Vagina (tissue), 2 donors: ENCODE measurements around the gene DEFB116. TPM values are rescaled to one million over a fixed set of nuclear protein-coding genes. Genes with fewer than 3 reads are reported as not detected.
"Not testable (repeated sequence)": the region's sequence is repeated elsewhere in the genome, so short reads cannot be mapped to it uniquely, and the experiment has no call there.

Experiments used
- DNase-seq, 2 donors: peaks; one replicate each; pipeline ENCODE4 v3.0.0-alpha.2; 2017; ENCODE audit errors: extremely low spot score in 2 of 2
- H3K27ac ChIP-seq: fragments of 200-600 bp; sonication (generic); one replicate; pipeline ENCODE4 v1.5.1; 2019
- H3K27me3 ChIP-seq: fragments of 200-600 bp; sonication (generic); one replicate; pipeline ENCODE4 v1.5.1; 2019
- H3K36me3 ChIP-seq, 2 donors: fragments of 200-600 bp; sonication (generic); one replicate each; pipeline ENCODE4 v1.5.1; 2017 to 2019
- H3K4me1 ChIP-seq: fragments of 200-600 bp; sonication (generic); one replicate; pipeline ENCODE4 v1.5.1; 2019
- H3K4me3 ChIP-seq, 2 donors: fragments of 200-600 bp; sonication (generic); 1 replicate in 1 of 2; 2 replicates in 1 of 2; pipeline ENCODE4 v1.5.1; 2016 to 2019
- H3K9me3 ChIP-seq: fragments of 200-600 bp; sonication (generic); one replicate; pipeline ENCODE4 v1.5.1; 2019
- CTCF ChIP-seq, 3 experiments: fragments of 450-650 bp in 2 of 3; fragments of 200-600 bp in 1 of 3; sonication (generic) in 1 of 3; IDR thresholded peaks; one replicate each; pipeline ENCODE4 v1.5.1; 2017 to 2019; ENCODE audit warnings: antibody characterized with exemption in 3 of 3, mild to moderate bottlenecking in 2 of 3, moderate library complexity in 2 of 3
- POLR2A ChIP-seq, 2 donors: fragments of 450-650 bp; IDR thresholded peaks; one replicate each; pipeline ENCODE4 v1.6.1; 2017; ENCODE audit warnings: antibody characterized with exemption in 2 of 2, mild to moderate bottlenecking in 2 of 2, moderate library complexity in 2 of 2
- POLR2AphosphoS5 ChIP-seq, 2 donors: sonication (generic); formaldehyde crosslinking; IDR thresholded peaks; one replicate each; pipeline ENCODE4 v1.9.0; 2017; ENCODE audit warnings: antibody characterized with exemption in 2 of 2, mild to moderate bottlenecking in 2 of 2, low read depth in 1 of 2; ENCODE audit not compliant: insufficient read depth in 1 of 2
- intact Hi-C: fragments of 100-400 bp; cut with DNase I; formaldehyde crosslinking; loops from one replicate; pipeline ENCODE4 v1.15.1; 2023
- total RNA-seq: library from RNA; depleted of rRNA; stranded (reverse); fragments of >200 nt; gene quantifications from one replicate; pipeline ENCODE4 v1.2.3, GENCODE V29; 2016

DEFB116 gene
- total RNA-seq = not detected

GRCh38 chr20:31308535-31309162, at the start of gene DEFB116:
Gene DEFB116 (minus strand): TSS chr20:31308585. CDS start chr20:31308585, 0 bp downstream.
- H3K4me3 ChIP-seq = no peak within 1 kb of the TSS
- H3K27ac ChIP-seq = no peak within 1 kb of the TSS
- no peaks in the 10 kb centered on the region for H3K9me3 ChIP-seq
- no peaks in the 10 kb centered on the region for H3K4me1 ChIP-seq
- no peaks in the 10 kb centered on the region for H3K27me3 ChIP-seq
- no peaks in the 10 kb centered on the region for H3K36me3 ChIP-seq
- intact Hi-C loops = no loop called here
- TF ChIP-seq POLR2AphosphoS5 (IDR thresholded peaks at IDR 0.05; ENCODE audit: insufficient read depth in 1 of 2, low read depth in 1 of 2) (no peak), CTCF (IDR thresholded peaks at IDR 0.05) (no peak), POLR2A (IDR thresholded peaks at IDR 0.05) (no peak)
- no peak for DNase-seq

GRCh38 chr20:31355981-31356380, 47.6 kb upstream of the DEFB116 start:
- no peaks in the 10 kb centered on the region for H3K36me3 ChIP-seq
- H3K4me3 ChIP-seq = no peak overlapping the region
- H3K9me3 ChIP-seq = no peaks in the 10 kb centered on the region
- TF ChIP-seq POLR2A (IDR thresholded peaks at IDR 0.05) = no peak
- TF ChIP-seq CTCF (IDR thresholded peaks at IDR 0.05) = no peak
- TF ChIP-seq POLR2AphosphoS5 (IDR thresholded peaks at IDR 0.05; ENCODE audit: insufficient read depth in 1 of 2, low read depth in 1 of 2) = no peak
- no peaks in the 10 kb centered on the region for H3K27me3 ChIP-seq
- H3K27ac ChIP-seq = no peak overlapping the region
- H3K4me1 ChIP-seq = no peaks in the 10 kb centered on the region
- no peak for DNase-seq
- intact Hi-C loops = no loop called here

- intact Hi-C loops = no loop called here
- TF ChIP-seq POLR2AphosphoS5 (IDR thresholded peaks at IDR 0.05; ENCODE audit: insufficient read depth in 1 of 2, low read depth in 1 of 2) (no peak), POLR2A (IDR thresholded peaks at IDR 0.05) (no peak), CTCF (IDR thresholded peaks at IDR 0.05) (no peak)
- DNase-seq = no peak
- H3K27me3 ChIP-seq = no peaks in the 10 kb centered on the region
- no peak overlapping the region for H3K4me3 ChIP-seq
- H3K27ac ChIP-seq = no peak overlapping the region
- no peaks in the 10 kb centered on the region for H3K36me3 ChIP-seq
- no peaks in the 10 kb centered on the region for H3K9me3 ChIP-seq
- H3K4me1 ChIP-seq = no peaks in the 10 kb centered on the region
Observed at GRCh38 chr20:31341470-31341869, 33.1 kb upstream of the DEFB116 start.

- Histone ChIP-seq H3K4me3 (no peak overlapping the region), H3K27ac (no peak overlapping the region), H3K27me3 (no peaks in the 10 kb centered on the region), H3K4me1 (no peaks in the 10 kb centered on the region), H3K36me3 (no peaks in the 10 kb centered on the region), H3K9me3 (no peaks in the 10 kb centered on the region)
- intact Hi-C loops = no loop called here
- TF ChIP-seq CTCF (IDR thresholded peaks at IDR 0.05) = no peak
- no peak for DNase-seq
Observed at GRCh38 chr20:31330893-31331292, 22.5 kb upstream of the DEFB116 start.

- H3K4me1 ChIP-seq = no peaks in the 10 kb centered on the region
- H3K36me3 ChIP-seq = no peaks in the 10 kb centered on the region
- no peak for DNase-seq
- TF ChIP-seq POLR2A (IDR thresholded peaks at IDR 0.05) = no peak
- no peak for TF ChIP-seq CTCF (IDR thresholded peaks at IDR 0.05)
- no peak for TF ChIP-seq POLR2AphosphoS5 (IDR thresholded peaks at IDR 0.05; ENCODE audit: insufficient read depth in 1 of 2, low read depth in 1 of 2)
- no peaks in the 10 kb centered on the region for H3K27me3 ChIP-seq
- intact Hi-C loops = no loop called here
- no peak overlapping the region for H3K4me3 ChIP-seq
- H3K9me3 ChIP-seq = no peaks in the 10 kb centered on the region
- no peak overlapping the region for H3K27ac ChIP-seq
Observed at GRCh38 chr20:31322504-31322903, 14.1 kb upstream of the DEFB116 start.

GRCh38 chr20:31284964-31285363, 23.4 kb downstream of the DEFB116 start:
- H3K4me3 ChIP-seq, H3K27me3 ChIP-seq, intact Hi-C loops, H3K27ac ChIP-seq, H3K36me3 ChIP-seq, H3K9me3 ChIP-seq, H3K4me1 ChIP-seq, DNase-seq: not testable (repeated sequence)
